ENCODE measurements around the gene TM4SF4. TPM values are rescaled to one million over a fixed set of nuclear protein-coding genes. Genes with fewer than 3 reads are reported as not detected.

TM4SF4 gene
- polyA plus RNA-seq, 1 donor from 2014 or later: not detected

DNA sequence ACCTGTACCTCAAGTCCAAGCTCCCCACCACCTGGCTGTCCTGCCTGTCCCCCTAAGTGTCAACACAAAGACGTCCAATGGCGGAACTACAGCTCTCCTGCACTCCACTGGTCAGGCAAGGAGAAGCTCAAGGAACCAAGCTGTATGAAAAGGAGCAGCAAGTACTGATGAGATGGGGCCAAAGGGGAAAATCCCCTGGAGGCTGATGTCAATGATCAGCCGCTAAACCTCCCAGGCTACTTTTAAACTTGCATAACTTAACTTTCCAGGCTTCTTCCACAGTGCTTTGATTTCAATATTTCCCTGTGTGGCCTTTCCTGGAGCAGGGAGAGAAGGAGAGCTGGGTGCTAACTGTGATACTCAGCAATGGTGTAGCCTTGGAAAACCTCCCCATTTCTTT lies 35.0 kb downstream of the TM4SF4 start:
- Histone ChIP-seq H4K20me1 (ENCODE audit: insufficient read depth) (no peaks in the 10 kb centered on the region), H3K9me3 (ENCODE audit: low read length) (no peaks in the 10 kb centered on the region), H3K9me2 (ENCODE audit: insufficient read depth, low read length) (no peaks in the 10 kb centered on the region), H3K4me3 (ENCODE audit: low read length) (no peak overlapping the region), H3F3A (ENCODE audit: insufficient read depth, low read length, poor library complexity, severe bottlenecking) (no peaks in the 10 kb centered on the region), H3K79me2 (replicated peaks; ENCODE audit: insufficient read depth, low read length) (no peaks in the 10 kb centered on the region), H3K27ac (ENCODE audit: low read length) (no peak overlapping the region), H3K27me3 (ENCODE audit: insufficient read depth, low read depth, low read length) (no peaks in the 10 kb centered on the region), H3K36me3 (ENCODE audit: insufficient read depth, low read length) (no peaks in the 10 kb centered on the region), H3K9ac (ENCODE audit: low read length) (no peak overlapping the region), H2AFZ (ENCODE audit: low read depth, low read length) (no peak overlapping the region), H3K4me2 (ENCODE audit: low read length) (no peak overlapping the region)
- TF ChIP-seq, protein P1, sequence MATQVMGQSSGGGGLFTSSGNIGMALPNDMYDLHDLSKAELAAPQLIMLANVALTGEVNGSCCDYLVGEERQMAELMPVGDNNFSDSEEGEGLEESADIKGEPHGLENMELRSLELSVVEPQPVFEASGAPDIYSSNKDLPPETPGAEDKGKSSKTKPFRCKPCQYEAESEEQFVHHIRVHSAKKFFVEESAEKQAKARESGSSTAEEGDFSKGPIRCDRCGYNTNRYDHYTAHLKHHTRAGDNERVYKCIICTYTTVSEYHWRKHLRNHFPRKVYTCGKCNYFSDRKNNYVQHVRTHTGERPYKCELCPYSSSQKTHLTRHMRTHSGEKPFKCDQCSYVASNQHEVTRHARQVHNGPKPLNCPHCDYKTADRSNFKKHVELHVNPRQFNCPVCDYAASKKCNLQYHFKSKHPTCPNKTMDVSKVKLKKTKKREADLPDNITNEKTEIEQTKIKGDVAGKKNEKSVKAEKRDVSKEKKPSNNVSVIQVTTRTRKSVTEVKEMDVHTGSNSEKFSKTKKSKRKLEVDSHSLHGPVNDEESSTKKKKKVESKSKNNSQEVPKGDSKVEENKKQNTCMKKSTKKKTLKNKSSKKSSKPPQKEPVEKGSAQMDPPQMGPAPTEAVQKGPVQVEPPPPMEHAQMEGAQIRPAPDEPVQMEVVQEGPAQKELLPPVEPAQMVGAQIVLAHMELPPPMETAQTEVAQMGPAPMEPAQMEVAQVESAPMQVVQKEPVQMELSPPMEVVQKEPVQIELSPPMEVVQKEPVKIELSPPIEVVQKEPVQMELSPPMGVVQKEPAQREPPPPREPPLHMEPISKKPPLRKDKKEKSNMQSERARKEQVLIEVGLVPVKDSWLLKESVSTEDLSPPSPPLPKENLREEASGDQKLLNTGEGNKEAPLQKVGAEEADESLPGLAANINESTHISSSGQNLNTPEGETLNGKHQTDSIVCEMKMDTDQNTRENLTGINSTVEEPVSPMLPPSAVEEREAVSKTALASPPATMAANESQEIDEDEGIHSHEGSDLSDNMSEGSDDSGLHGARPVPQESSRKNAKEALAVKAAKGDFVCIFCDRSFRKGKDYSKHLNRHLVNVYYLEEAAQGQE (IDR thresholded peaks at IDR 0.05; ENCODE audit: borderline replicate concordance): no peak
- TF ChIP-seq RAD21 (conservative IDR thresholded peaks at IDR 0.05) (no peak), EZH2 (IDR thresholded peaks at IDR 0.05; ENCODE audit: borderline replicate concordance, insufficient read depth, low read length, poor library complexity, severe bottlenecking) (no peak), SMC3 (conservative IDR thresholded peaks at IDR 0.05; ENCODE audit: poor library complexity) (no peak), TAF1 (IDR thresholded peaks at IDR 0.05; ENCODE audit: low read depth) (no peak), POLR2AphosphoS5 (IDR thresholded peaks at IDR 0.05) (no peak)

DNA sequence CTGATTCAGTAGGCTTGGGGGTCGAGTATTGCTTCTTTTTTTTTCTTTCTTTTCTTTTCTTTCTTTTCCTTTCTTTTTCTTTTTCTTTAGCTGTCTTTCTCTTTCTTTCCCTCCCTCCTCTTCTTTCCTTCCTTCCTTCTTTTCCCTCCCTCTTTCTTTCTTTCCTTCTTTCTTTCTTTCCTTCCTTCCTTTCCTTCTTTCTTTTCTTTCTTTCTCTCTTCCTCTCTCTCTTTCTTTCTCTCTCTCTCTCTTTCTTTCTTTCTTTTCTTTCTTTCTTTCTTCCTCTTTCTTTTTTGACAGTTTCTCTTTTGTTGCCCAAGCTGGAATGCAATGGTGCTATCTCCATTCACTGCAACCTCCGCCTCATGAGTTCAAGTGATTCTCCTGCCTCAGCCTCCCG lies 36.0 kb downstream of the TM4SF4 start:
- no peak overlapping the region for H3K9ac ChIP-seq (ENCODE audit: low read length)
- H3K79me2 ChIP-seq (replicated peaks; ENCODE audit: insufficient read depth, low read length): no peaks in the 10 kb centered on the region
- H3K36me3 ChIP-seq (ENCODE audit: insufficient read depth, low read length): no peaks in the 10 kb centered on the region
- no peaks in the 10 kb centered on the region for H3K27me3 ChIP-seq (ENCODE audit: insufficient read depth, low read depth, low read length)
- no peak overlapping the region for H3K27ac ChIP-seq (ENCODE audit: low read length)
- no peaks in the 10 kb centered on the region for H3K9me2 ChIP-seq (ENCODE audit: insufficient read depth, low read length)
- H3K4me2 ChIP-seq (ENCODE audit: low read length): no peak overlapping the region
- H4K20me1 ChIP-seq (ENCODE audit: insufficient read depth): no peaks in the 10 kb centered on the region
- H2AFZ ChIP-seq (ENCODE audit: low read depth, low read length): no peak overlapping the region
- no peaks in the 10 kb centered on the region for H3F3A ChIP-seq (ENCODE audit: insufficient read depth, low read length, poor library complexity, severe bottlenecking)
- H3K4me3 ChIP-seq (ENCODE audit: low read length): no peak overlapping the region
- no peaks in the 10 kb centered on the region for H3K9me3 ChIP-seq (ENCODE audit: low read length)
- TF ChIP-seq SMC3 (conservative IDR thresholded peaks at IDR 0.05; ENCODE audit: poor library complexity): no peak
- TF ChIP-seq MXI1 (conservative IDR thresholded peaks at IDR 0.05; ENCODE audit: poor library complexity, severe bottlenecking): no peak
- TF ChIP-seq RAD21 (conservative IDR thresholded peaks at IDR 0.05): no peak
- no peak for TF ChIP-seq POLR2AphosphoS5 (IDR thresholded peaks at IDR 0.05)
- no peak for TF ChIP-seq EZH2 (IDR thresholded peaks at IDR 0.05; ENCODE audit: borderline replicate concordance, insufficient read depth, low read length, poor library complexity, severe bottlenecking)
- TF ChIP-seq, protein P2, sequence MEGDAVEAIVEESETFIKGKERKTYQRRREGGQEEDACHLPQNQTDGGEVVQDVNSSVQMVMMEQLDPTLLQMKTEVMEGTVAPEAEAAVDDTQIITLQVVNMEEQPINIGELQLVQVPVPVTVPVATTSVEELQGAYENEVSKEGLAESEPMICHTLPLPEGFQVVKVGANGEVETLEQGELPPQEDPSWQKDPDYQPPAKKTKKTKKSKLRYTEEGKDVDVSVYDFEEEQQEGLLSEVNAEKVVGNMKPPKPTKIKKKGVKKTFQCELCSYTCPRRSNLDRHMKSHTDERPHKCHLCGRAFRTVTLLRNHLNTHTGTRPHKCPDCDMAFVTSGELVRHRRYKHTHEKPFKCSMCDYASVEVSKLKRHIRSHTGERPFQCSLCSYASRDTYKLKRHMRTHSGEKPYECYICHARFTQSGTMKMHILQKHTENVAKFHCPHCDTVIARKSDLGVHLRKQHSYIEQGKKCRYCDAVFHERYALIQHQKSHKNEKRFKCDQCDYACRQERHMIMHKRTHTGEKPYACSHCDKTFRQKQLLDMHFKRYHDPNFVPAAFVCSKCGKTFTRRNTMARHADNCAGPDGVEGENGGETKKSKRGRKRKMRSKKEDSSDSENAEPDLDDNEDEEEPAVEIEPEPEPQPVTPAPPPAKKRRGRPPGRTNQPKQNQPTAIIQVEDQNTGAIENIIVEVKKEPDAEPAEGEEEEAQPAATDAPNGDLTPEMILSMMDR (IDR thresholded peaks at IDR 0.05; ENCODE audit: poor library complexity, severe bottlenecking): no peak
- TF ChIP-seq EP300 (conservative IDR thresholded peaks at IDR 0.05; ENCODE audit: poor library complexity, severe bottlenecking): no peak
- TF ChIP-seq TAF1 (IDR thresholded peaks at IDR 0.05; ENCODE audit: low read depth): no peak
- TF ChIP-seq, protein P1 (IDR thresholded peaks at IDR 0.05; ENCODE audit: borderline replicate concordance): no peak

Data from neural cell (in vitro differentiated cells).